Activated naive CD4-positive, alpha-beta T cell treated with Interleukin-2 at 50 U/mL for 16 hours (primary cell): Measurements from ENCODE around the gene TIFAB.

Experiments used
- DNase-seq: peaks from one replicate; pipeline ENCODE4 v3.0.0-alpha.2; 2020

Gene TIFAB

GRCh38 chr5:135456238-135457099 is 4.3 kb upstream of the TIFAB start:
- DNase-seq: no peak

- DNase-seq: no peak
Measured at GRCh38 chr5:135455876-135456237, 3.7 kb upstream of the TIFAB start.

GRCh38 chr5:135454946-135455345 is 2.8 kb upstream of the TIFAB start:
- no peak for DNase-seq

- no peak for DNase-seq
Measured at GRCh38 chr5:135453613-135454012, 1.5 kb upstream of the TIFAB start.

- DNase-seq: no peak
Measured at GRCh38 chr5:135451581-135452320, 400 bp downstream of the TIFAB start.

GRCh38 chr5:135450952-135451351 is 1.2 kb downstream of the TIFAB start:
- no peak for DNase-seq

- no peak for DNase-seq
Measured at GRCh38 chr5:135450336-135450735, 1.8 kb downstream of the TIFAB start.

- no peak for DNase-seq
Measured at GRCh38 chr5:135449644-135450043, 2.5 kb downstream of the TIFAB start.

- no peak for DNase-seq
Measured at GRCh38 chr5:135448791-135449507, 3.2 kb downstream of the TIFAB start.

GRCh38 chr5:135448071-135448739 is 3.9 kb downstream of the TIFAB start:
- no peak for DNase-seq

GRCh38 chr5:135447298-135447929 is 4.7 kb downstream of the TIFAB start, which contains the start of gene DCANP1:
Gene DCANP1 (minus strand): TSS chr5:135447348. CDS start chr5:135447108, 240 bp downstream.
- DNase-seq: no peak

GRCh38 chr5:135446615-135447014 is 5.5 kb downstream of the TIFAB start:
- no peak for DNase-seq

GRCh38 chr5:135446206-135446605 is 5.9 kb downstream of the TIFAB start:
- no peak for DNase-seq

- DNase-seq: no peak
Measured at GRCh38 chr5:135445306-135445985, 6.7 kb downstream of the TIFAB start.

- no peak for DNase-seq
Measured at GRCh38 chr5:135444881-135445280, 7.3 kb downstream of the TIFAB start.

GRCh38 chr5:135444360-135444759 is 7.8 kb downstream of the TIFAB start:
- no peak for DNase-seq

GRCh38 chr5:135443161-135443960 is 8.8 kb downstream of the TIFAB start:
- no peak for DNase-seq

- no peak for DNase-seq
Measured at GRCh38 chr5:135442431-135443160, 9.6 kb downstream of the TIFAB start.

- no peak for DNase-seq
Measured at GRCh38 chr5:135441919-135442318, 10.2 kb downstream of the TIFAB start.

GRCh38 chr5:135441350-135441831 is 10.8 kb downstream of the TIFAB start:
- DNase-seq: no peak
